Mucosa of stomach (tissue), 1 donor: ENCODE results near the gene KDM4B.

Experiments used
- H3K27me3 ChIP-seq: one replicate; pipeline ENCODE4 v1.7.0; 2013; ENCODE audit warnings: mild to moderate bottlenecking, low read length; ENCODE audit not compliant: control insufficient read depth, insufficient read depth
- H3K36me3 ChIP-seq: one replicate; pipeline ENCODE4 v1.7.0; 2013; ENCODE audit warnings: low read length; ENCODE audit not compliant: control insufficient read depth, insufficient read depth
- H3K4me1 ChIP-seq: one replicate; pipeline ENCODE4 v1.7.0; 2013; ENCODE audit warnings: mild to moderate bottlenecking, low read length; ENCODE audit not compliant: control insufficient read depth, insufficient read depth
- H3K4me3 ChIP-seq: one replicate; pipeline ENCODE4 v1.7.0; 2013; ENCODE audit warnings: low read length
- H3K9ac ChIP-seq: one replicate; pipeline ENCODE4 v1.7.0; 2013; ENCODE audit warnings: mild to moderate bottlenecking, low read length, moderate library complexity
- H3K9me3 ChIP-seq: one replicate; pipeline ENCODE4 v1.7.0; 2013; ENCODE audit warnings: mild to moderate bottlenecking, low read length, moderate library complexity; ENCODE audit not compliant: control insufficient read depth
- donor health status: Pancreatic carcinoma.

KDM4B gene

DNA sequence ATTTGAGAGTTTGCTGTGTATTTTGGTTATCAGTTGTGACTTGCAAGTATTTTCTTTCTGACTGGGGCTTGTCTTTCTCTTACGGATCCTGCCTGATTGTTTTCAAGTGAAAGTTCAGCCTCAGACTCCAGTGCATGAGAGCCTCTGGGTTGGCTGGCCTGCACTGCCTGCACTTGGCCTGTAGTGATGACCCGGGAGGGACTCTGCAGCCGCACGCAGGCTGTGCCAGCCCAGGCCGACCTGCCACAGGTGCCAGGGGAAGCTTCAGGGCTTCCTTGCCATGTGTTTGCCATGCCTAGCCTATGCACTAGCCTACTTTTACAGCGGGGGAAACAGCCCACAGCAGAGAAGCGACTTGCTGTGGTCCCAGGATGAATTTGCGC is 77.0 kb downstream of the KDM4B start:
- Histone ChIP-seq H3K36me3 (peaks cover 6% of the 10 kb centered on the region), H3K9ac (no peak overlapping the region), H3K4me1 (peaks cover 33% of the 10 kb centered on the region), H3K27me3 (no peaks in the 10 kb centered on the region), H3K9me3 (no peaks in the 10 kb centered on the region), H3K4me3 (no peak overlapping the region)

- H3K9ac ChIP-seq, result no peak overlapping the region
- H3K36me3 ChIP-seq, result peaks cover 6% of the 10 kb centered on the region
- peaks cover 33% of the 10 kb centered on the region for H3K4me1 ChIP-seq
Observed at GRCh38 chr19:5046339-5047039, 77.6 kb downstream of the KDM4B start.

DNA sequence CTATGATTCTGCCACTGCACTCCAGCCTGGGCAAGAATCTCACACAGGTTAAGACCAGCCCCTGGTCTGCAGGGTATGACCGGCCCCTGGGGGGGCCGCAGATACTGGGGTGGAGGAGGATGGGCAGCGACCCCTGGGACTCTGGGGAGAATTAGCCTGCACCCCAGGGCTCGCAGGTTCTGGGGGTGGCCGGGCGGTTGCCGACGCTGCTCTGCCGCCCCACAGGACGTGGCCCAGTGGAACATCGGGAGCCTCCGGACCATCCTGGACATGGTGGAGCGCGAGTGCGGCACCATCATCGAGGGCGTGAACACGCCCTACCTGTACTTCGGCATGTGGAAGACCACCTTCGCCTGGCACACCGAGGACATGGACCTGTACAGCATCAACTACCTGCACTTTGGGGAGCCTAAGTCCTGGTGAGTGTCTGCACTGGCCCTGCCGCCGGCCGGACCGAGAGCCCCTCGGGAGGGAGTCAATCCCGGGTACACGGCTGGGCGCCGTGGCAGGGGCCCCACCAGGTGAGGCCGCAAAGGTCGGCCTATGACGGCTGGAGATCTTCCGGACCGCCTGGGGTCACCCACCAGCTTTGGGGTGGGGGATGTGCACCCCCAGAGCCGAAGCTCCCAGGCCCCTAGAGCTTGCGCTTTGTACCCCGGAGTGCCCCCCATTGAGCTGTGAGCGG is 78.5 kb downstream of the KDM4B start:
- Histone ChIP-seq H3K4me1 (peaks cover 33% of the 10 kb centered on the region), H3K36me3 (peaks cover 6% of the 10 kb centered on the region), H3K9ac (no peak overlapping the region), H3K4me3 (no peak overlapping the region), H3K27me3 (no peaks in the 10 kb centered on the region), H3K9me3 (no peaks in the 10 kb centered on the region)

More at GRCh38 chr19:5046339-5047039, 77.6 kb downstream of the KDM4B start:
- Histone ChIP-seq H3K27me3 (no peaks in the 10 kb centered on the region), H3K4me3 (no peak overlapping the region), H3K9me3 (no peaks in the 10 kb centered on the region)

GRCh38 chr19:5048091-5048726 is 79.3 kb downstream of the KDM4B start:
- no peak overlapping the region for H3K4me3 ChIP-seq
- peaks cover 33% of the 10 kb centered on the region for H3K4me1 ChIP-seq
- H3K27me3 ChIP-seq, result no peaks in the 10 kb centered on the region
- H3K9me3 ChIP-seq, result no peaks in the 10 kb centered on the region
- H3K9ac ChIP-seq, result no peak overlapping the region
- H3K36me3 ChIP-seq, result peaks cover 6% of the 10 kb centered on the region

DNA sequence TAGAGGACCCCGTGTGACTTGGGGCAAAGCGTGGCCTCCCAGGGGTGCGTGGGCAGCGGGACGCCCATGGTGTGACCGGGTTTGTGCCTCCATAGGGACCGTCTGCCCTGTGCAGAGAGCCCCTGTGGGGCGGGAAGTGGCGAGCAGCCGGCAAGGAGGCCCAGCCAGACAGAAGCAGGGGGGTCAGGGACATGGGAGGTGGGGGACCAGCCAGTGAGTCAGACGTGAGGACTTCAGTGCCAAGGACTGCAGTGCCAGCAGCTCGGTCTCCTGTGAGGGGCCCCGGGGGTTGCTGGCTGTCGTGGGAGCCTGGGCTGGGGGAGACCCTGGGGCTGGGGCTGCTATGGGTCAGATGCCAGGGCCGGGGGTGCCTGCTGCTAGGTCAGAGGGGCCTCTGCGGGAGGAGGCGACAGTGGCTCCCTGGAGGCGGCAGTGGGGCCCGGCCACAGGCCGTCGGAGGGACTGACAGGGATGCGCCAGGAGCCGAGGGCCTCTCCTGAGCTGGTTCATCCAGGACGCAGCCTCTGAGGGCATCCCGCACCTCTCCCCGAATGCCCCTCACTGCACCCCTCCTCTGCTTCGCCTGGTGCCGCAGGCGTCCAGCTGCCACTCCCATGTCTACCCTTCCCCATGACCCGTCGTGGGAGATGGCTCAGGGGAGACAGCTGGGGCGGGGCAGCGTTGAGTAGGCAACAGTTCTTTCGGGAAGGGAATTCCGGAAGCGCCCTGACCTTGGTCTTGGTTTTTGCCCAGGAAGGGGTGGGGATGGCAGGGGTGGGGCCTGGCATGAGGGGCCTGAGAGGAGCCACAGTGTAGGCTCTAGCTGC is 80.0 kb downstream of the KDM4B start:
- no peak overlapping the region for H3K9ac ChIP-seq
- peaks cover 6% of the 10 kb centered on the region for H3K36me3 ChIP-seq
- no peak overlapping the region for H3K4me3 ChIP-seq
- H3K9me3 ChIP-seq, result no peaks in the 10 kb centered on the region
- H3K27me3 ChIP-seq, result no peaks in the 10 kb centered on the region
- peaks cover 33% of the 10 kb centered on the region for H3K4me1 ChIP-seq

DNA sequence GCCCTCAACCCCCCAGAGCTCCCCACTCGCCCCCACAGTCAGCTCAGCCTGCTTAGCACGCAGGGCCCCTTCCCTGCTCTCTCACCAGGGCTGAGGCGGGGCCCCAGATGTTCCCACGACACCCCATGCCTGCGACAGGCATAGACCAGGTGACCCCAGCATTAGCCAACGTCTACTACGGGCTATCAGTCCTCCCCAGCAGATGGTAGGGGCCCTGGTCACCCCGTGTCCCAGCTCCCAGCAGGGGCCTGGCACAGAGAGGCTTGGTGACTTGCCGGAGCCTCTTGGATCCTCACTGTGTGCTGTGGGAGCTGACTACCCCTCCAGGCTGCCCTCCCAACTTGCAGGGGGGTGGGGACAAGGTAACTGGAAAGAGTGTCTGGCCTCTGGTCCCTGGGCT is 80.6 kb downstream of the KDM4B start:
- no peaks in the 10 kb centered on the region for H3K9me3 ChIP-seq
- H3K27me3 ChIP-seq, result no peaks in the 10 kb centered on the region
- peaks cover 6% of the 10 kb centered on the region for H3K36me3 ChIP-seq
- no peak overlapping the region for H3K4me3 ChIP-seq
- no peak overlapping the region for H3K9ac ChIP-seq
- H3K4me1 ChIP-seq, result peaks cover 33% of the 10 kb centered on the region

DNA sequence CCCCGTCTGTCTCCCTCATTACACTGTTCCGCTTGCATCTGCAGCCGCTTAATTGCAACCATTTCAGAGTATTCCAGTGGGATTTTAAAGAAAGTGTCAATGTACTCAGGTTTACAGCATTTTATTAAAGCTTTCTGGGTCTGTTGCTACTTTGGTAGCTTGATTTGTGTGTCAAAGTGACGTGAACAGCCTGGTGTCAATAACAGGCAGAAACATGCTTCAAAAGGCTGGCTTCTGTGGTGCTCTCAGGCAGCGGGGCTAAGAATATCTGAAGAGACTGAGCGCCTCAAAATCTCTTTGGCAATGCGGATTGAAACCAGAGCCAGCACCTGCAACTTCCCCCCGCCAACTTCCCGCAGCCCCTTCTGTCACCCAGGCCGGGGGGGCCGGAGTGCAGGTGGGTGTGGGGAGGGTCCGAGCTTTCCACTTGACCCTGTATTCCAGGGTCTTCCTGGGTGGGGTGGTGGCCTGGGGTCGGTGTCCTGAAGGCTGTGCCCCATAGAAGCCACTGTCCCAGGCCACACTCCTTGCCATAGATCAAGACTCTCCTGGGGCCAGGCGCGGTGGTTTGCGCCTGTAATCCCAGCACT is 81.2 kb downstream of the KDM4B start:
- Histone ChIP-seq H3K4me1 (peaks cover 33% of the 10 kb centered on the region), H3K27me3 (no peaks in the 10 kb centered on the region), H3K36me3 (peaks cover 6% of the 10 kb centered on the region), H3K9ac (no peak overlapping the region), H3K9me3 (no peaks in the 10 kb centered on the region), H3K4me3 (no peak overlapping the region)

GRCh38 chr19:5050905-5051304 is 82.0 kb downstream of the KDM4B start:
- no peak overlapping the region for H3K4me3 ChIP-seq
- peaks cover 6% of the 10 kb centered on the region for H3K36me3 ChIP-seq
- no peaks in the 10 kb centered on the region for H3K27me3 ChIP-seq
- H3K9me3 ChIP-seq, result no peaks in the 10 kb centered on the region
- H3K4me1 ChIP-seq, result peaks cover 30% of the 10 kb centered on the region
- no peak overlapping the region for H3K9ac ChIP-seq

DNA sequence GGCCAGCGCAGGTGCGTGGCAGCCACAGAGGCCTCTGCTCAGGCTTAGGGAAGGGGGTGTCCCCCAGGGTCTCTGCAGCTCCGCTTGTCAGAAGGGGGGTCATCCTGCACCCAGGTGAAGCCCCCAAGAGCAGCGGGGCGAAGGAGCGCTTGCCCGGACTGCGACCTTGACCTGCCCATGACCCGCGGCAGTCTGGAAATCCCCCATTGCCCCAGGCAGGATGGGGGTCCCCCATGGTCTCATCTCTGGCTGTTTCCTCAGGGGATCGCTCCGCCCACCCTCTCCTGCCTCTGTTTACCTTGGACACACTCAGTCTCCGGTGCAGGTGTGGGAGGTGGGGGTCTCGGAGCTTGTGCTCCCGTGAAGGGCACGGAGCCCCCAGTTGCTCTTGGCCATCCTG is 82.7 kb downstream of the KDM4B start:
- H3K4me1 ChIP-seq, result peaks cover 23% of the 10 kb centered on the region
- H3K9ac ChIP-seq, result no peak overlapping the region
- H3K27me3 ChIP-seq, result no peaks in the 10 kb centered on the region
- H3K4me3 ChIP-seq, result no peak overlapping the region
- no peaks in the 10 kb centered on the region for H3K9me3 ChIP-seq
- peaks cover 6% of the 10 kb centered on the region for H3K36me3 ChIP-seq

GRCh38 chr19:5052515-5052914 is 83.6 kb downstream of the KDM4B start:
- Histone ChIP-seq H3K9me3 (no peaks in the 10 kb centered on the region), H3K4me1 (peaks cover 14% of the 10 kb centered on the region), H3K36me3 (peaks cover 9% of the 10 kb centered on the region), H3K9ac (no peak overlapping the region), H3K4me3 (no peak overlapping the region), H3K27me3 (no peaks in the 10 kb centered on the region)

DNA sequence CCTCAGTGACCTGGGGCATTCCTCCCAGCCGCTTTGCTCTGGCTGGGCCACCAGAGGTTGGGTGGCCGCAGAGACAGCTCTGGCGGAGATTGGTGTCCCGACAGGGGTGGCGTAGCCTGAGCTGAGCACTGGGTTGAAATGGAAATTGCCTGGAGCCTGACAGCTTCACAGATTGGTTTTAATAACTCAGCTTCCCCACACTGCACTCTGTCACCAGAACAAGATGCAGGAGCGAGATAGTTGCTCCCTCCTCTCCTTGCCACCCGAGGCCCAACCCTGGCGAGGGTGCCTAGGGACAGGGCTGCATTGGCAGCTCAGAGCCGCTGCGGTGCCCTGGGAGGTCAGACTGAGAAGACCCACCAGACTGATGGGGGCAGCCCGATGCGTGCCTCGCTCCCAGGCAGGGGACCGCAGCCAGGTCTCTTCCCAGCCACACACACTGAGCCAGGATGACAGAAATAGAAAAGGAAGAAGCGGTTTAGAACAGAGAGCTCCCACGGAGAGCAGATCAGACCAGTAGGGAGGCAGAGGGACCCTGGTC is 84.1 kb downstream of the KDM4B start:
- Histone ChIP-seq H3K27me3 (no peaks in the 10 kb centered on the region), H3K36me3 (peaks cover 9% of the 10 kb centered on the region), H3K9ac (no peak overlapping the region)

More for the DNA sequence above, 84.1 kb downstream of the KDM4B start:
- Histone ChIP-seq H3K9me3 (no peaks in the 10 kb centered on the region), H3K4me1 (peaks cover 9% of the 10 kb centered on the region), H3K4me3 (no peak overlapping the region)
